ENCODE measurements around the gene MAFG. TPM values are rescaled to one million over a fixed set of nuclear protein-coding genes. Genes with fewer than 3 reads are reported as not detected.

MAFG gene
- total RNA-seq, 1 experiment from 2014 or later, result 36.1 TPM

GRCh38 chr17:81898029-81898866, 29.3 kb downstream of the MAFG start:
- Mint-ChIP-seq H3K36me3 (ENCODE audit: insufficient read depth, unreplicated experiment) (peaks cover 55% of the 10 kb centered on the region), H3K9me3 (ENCODE audit: low read depth, unreplicated experiment) (no peaks in the 10 kb centered on the region), H3K27ac (ENCODE audit: unreplicated experiment) (no peak overlapping the region), H3K4me1 (ENCODE audit: low read depth, unreplicated experiment) (no peaks in the 10 kb centered on the region), H3K27me3 (ENCODE audit: unreplicated experiment) (peaks cover 16% of the 10 kb centered on the region), H3K4me3 (ENCODE audit: low read depth, unreplicated experiment) (no peak overlapping the region)
- intact Hi-C loops (cut with micrococcal nuclease; ENCODE audit: unreplicated experiment), result no loop called here
- CTCF ChIA-PET, result no interaction called here
- BruUV-seq (replicated peaks), result no TSS peak
- DNase-seq, result no peak
- TF ChIP-seq CTCF (IDR thresholded peaks at IDR 0.05; ENCODE audit: unreplicated experiment), result no peak

GRCh38 chr17:81895400-81895799, 32.1 kb downstream of the MAFG start:
- CTCF ChIA-PET, result no interaction called here
- Mint-ChIP-seq H3K36me3 (ENCODE audit: insufficient read depth, unreplicated experiment) (peaks cover 62% of the 10 kb centered on the region), H3K9me3 (ENCODE audit: low read depth, unreplicated experiment) (no peaks in the 10 kb centered on the region), H3K27ac (ENCODE audit: unreplicated experiment) (no peak overlapping the region), H3K4me1 (ENCODE audit: low read depth, unreplicated experiment) (no peaks in the 10 kb centered on the region), H3K27me3 (ENCODE audit: unreplicated experiment) (peaks cover 2% of the 10 kb centered on the region), H3K4me3 (ENCODE audit: low read depth, unreplicated experiment) (no peak overlapping the region)
- no peak for TF ChIP-seq CTCF (IDR thresholded peaks at IDR 0.05; ENCODE audit: unreplicated experiment)
- intact Hi-C loops (cut with micrococcal nuclease; ENCODE audit: unreplicated experiment), result no loop called here
- DNase-seq, result no peak
- no TSS peak for BruUV-seq (replicated peaks)

- no peaks in the 10 kb centered on the region for H3K9me3 Mint-ChIP-seq (ENCODE audit: low read depth, unreplicated experiment)
- TF ChIP-seq CTCF (IDR thresholded peaks at IDR 0.05; ENCODE audit: unreplicated experiment), result no peak
- no TSS peak for BruUV-seq (replicated peaks)
- H3K4me3 Mint-ChIP-seq (ENCODE audit: low read depth, unreplicated experiment), result peak overlapping the region; percentile 92
- H3K4me1 Mint-ChIP-seq (ENCODE audit: low read depth, unreplicated experiment), result no peaks in the 10 kb centered on the region
- CTCF ChIA-PET, result no interaction called here
- no peaks in the 10 kb centered on the region for H3K27me3 Mint-ChIP-seq (ENCODE audit: unreplicated experiment)
- no peak for DNase-seq
- intact Hi-C loops (cut with micrococcal nuclease; ENCODE audit: unreplicated experiment), result no loop called here
- peak overlapping the region; percentile 93 for H3K27ac Mint-ChIP-seq (ENCODE audit: unreplicated experiment)
- peaks cover 90% of the 10 kb centered on the region for H3K36me3 Mint-ChIP-seq (ENCODE audit: insufficient read depth, unreplicated experiment)
Measured at GRCh38 chr17:81891303-81891552, 36.3 kb downstream of the MAFG start.

GRCh38 chr17:81890447-81891302, 36.9 kb downstream of the MAFG start:
- intact Hi-C loops (cut with micrococcal nuclease; ENCODE audit: unreplicated experiment), result no loop called here
- no TSS peak for BruUV-seq (replicated peaks)
- H3K27ac Mint-ChIP-seq (ENCODE audit: unreplicated experiment), result peak overlapping the region; percentile 93
- H3K4me3 Mint-ChIP-seq (ENCODE audit: low read depth, unreplicated experiment), result peak overlapping the region; percentile 92
- DNase-seq, result no peak
- CTCF ChIA-PET, result no interaction called here
- peaks cover 91% of the 10 kb centered on the region for H3K36me3 Mint-ChIP-seq (ENCODE audit: insufficient read depth, unreplicated experiment)
- H3K27me3 Mint-ChIP-seq (ENCODE audit: unreplicated experiment), result no peaks in the 10 kb centered on the region
- no peaks in the 10 kb centered on the region for H3K4me1 Mint-ChIP-seq (ENCODE audit: low read depth, unreplicated experiment)
- no peak for TF ChIP-seq CTCF (IDR thresholded peaks at IDR 0.05; ENCODE audit: unreplicated experiment)
- H3K9me3 Mint-ChIP-seq (ENCODE audit: low read depth, unreplicated experiment), result no peaks in the 10 kb centered on the region
